Activated T-helper 9 cell treated with anti-CD3 and anti-CD28 coated beads, Interleukin-2, amount 50 U/mL, for 16 hours (primary cell): ENCODE measurements around the gene AWAT1.
A peak's percentile ranks its signal among the peaks of the same experiment; 100 is the strongest.
"Not testable (repeated sequence)": the region's sequence is repeated elsewhere in the genome, so short reads cannot be mapped to it uniquely, and the experiment has no call there.

Experiments
- DNase-seq: peaks from one replicate; pipeline ENCODE4 v3.0.0-alpha.2; 2020; ENCODE audit warnings: low read depth

The AWAT1 gene

DNA sequence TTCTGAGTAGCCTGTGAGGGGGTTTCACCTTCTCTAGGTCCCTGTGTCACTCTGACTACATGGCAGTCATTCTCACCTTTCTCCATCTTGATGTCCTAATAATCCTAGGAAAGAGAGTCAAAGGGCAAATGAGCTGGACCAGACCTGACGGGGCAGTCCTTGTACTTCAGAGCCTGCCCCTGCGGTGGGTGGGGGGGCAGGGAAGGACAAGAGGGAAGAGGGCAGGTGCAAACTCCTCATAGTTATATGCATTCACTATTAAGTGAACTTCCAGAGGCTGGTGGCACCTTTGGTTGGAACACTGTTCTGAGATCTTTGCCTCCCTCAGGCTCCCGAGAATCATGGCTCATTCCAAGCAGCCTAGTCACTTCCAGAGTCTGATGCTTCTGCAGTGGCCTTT lies at the start of gene AWAT1:
Gene AWAT1 (plus strand): TSS at position 301 of the 400 bp plus-strand sequence. CDS start 41 bp downstream, at position 342.
- DNase-seq, result no peak

GRCh38 chrX:70190225-70190624 lies 44.2 kb upstream of the AWAT1 start:
- no peak for DNase-seq

GRCh38 chrX:70196961-70197720 lies 37.3 kb upstream of the AWAT1 start:
- peak; percentile 31 for DNase-seq

GRCh38 chrX:70201732-70202131 lies 32.7 kb upstream of the AWAT1 start:
- no peak for DNase-seq

GRCh38 chrX:70208479-70208878 lies 26.0 kb upstream of the AWAT1 start:
- DNase-seq, result no peak

DNA sequence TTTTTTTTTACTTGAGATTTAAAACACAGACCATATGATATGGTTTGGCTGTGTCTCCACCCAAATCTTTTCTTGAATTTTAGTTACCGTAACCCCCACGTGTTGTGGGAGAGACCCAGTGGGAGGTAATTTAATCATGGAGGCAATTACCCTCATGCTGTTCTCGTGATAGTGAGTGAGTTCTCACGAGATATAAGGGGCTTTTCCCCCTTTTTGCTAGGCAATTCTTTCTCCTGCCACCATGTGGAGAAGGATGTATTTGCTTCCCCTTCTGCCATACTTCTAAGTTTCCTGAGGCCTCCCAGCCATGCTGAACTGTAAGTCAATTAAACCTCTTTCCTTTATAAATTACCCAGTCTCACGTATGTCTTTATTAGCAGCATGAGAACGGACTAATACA lies 24.9 kb upstream of the AWAT1 start:
- not testable (repeated sequence) for DNase-seq

GRCh38 chrX:70219938-70220764 lies 14.3 kb upstream of the AWAT1 start:
- no peak for DNase-seq

GRCh38 chrX:70226048-70226447 lies 8.4 kb upstream of the AWAT1 start:
- DNase-seq, result no peak

DNA sequence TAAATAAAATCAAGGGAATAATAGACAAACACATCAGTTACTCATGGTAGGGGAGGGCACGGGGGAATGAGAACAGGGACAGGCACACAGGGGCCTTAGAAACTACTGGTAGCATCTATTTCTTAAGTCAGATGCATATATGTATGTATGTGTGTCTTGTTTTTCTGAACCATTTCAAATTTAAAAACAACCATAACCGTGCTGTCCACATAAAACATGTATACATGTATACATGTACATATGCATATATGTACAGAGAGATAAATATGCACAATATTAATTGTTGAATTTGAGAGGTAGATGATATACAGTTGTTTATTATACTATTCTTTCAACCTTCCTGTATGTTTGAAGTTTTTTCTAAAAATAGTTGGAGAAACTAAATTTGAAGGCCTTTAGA lies 7.8 kb upstream of the AWAT1 start:
- no peak for DNase-seq

DNA sequence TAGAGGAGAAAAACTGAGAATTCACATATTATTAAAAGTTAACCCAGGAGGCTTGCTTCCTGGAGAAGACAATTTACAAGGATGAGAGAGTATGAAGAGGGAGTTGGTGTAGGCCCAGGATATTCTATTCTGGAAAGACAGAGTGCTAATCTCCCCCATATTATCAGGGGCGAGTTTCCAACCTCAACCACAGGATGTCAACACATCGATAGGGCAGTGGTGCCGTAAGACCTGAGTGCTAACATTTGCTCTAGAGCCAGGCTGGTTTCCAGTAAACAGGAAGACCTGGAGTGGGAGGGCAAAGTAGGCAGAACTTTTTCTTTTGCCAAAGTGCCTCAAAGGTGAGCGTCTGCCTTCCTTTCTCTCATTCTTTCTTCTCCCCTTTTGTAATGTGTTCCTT lies 2.8 kb upstream of the AWAT1 start:
- no peak for DNase-seq

- no peak for DNase-seq
Measured at GRCh38 chrX:70240751-70241150, 6.3 kb downstream of the AWAT1 start.

DNA sequence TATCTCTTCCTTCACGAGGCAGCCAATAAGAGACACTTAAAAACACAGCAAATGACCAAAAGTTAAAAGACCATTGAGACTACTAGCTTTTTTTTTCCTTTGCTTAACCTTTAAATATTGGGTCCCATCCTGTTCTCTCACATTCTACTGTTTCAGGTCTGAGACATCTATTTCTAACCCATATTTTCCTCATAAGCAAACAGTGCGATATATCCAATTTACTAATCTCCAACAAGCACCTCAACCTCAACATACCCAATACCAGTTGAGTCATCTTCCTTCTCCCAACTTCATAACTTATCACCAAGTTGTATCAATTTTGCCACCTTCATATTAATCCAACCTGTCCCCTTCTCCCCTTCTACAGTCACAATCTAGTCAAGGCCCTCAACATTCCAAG lies 7.0 kb downstream of the AWAT1 start:
- no peak for DNase-seq

DNA sequence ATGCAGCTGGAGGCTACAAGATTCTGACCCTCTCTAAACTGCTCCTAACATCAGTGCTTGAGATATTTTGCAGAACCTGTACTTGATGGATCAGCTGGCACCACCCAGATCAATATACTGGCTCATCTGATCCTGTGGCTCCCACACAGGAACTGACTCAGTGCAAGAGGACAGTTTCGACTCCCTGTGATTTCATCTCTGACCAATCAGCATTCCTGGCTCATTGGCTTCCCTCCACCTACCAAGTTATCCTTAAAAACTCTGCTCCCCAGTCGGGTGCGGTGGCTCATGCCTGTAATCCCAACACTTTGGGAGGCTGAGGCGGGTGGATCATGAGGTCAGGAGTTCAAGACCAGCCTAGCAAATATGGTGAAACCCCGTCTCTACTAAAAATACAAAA lies 9.1 kb downstream of the AWAT1 start:
- not testable (repeated sequence) for DNase-seq

- no peak for DNase-seq
Measured at GRCh38 chrX:70244881-70245280, 10.4 kb downstream of the AWAT1 start.

GRCh38 chrX:70247252-70247651 lies 12.8 kb downstream of the AWAT1 start:
- DNase-seq, result no peak

- no peak for DNase-seq
Measured at GRCh38 chrX:70252491-70252890, 18.0 kb downstream of the AWAT1 start.

- no peak for DNase-seq
Measured at GRCh38 chrX:70253377-70254062, 19.1 kb downstream of the AWAT1 start.

GRCh38 chrX:70254063-70254400 lies 19.6 kb downstream of the AWAT1 start:
- DNase-seq, result no peak

DNA sequence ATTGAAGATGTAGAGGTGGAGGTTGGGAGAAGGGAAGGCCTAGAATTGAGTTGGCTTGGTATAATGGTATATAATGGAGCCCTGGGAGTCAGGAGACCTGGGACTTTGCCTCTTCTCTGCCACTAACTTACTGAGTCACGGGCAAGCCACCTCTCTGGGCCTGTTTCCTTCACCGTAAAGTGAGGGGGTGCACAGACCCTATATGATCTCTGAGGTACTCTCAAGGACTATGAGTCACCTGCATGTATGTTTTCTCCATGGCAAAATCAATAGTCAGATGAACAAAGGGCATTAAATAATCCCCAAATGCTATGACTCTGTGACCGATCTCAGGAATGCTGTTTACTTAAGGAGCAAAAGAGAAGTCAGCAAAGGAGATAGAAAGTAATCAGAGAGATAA lies 20.5 kb downstream of the AWAT1 start:
- no peak for DNase-seq

DNA sequence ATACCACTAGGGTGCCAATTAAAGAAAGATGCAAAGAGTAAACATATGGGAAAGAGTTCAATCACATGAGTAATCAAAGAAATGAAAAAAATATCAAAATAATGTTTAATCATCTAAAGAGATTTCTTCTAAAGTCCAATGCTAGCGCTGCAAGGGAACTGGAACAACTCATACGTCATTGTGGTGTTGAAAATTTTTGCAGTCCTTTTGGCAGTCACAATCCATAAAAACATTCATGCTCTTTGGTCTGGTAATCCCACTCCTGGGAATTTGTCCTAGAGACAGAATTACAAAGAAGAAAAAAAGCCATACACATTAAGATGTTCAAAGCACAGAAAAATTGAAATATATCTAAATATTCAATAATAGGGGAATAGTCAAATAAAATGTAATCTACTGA lies 21.0 kb downstream of the AWAT1 start:
- no peak for DNase-seq

GRCh38 chrX:70257423-70258288 lies 23.2 kb downstream of the AWAT1 start:
- no peak for DNase-seq

GRCh38 chrX:70260104-70260503 lies 25.6 kb downstream of the AWAT1 start, which contains the start of gene P2RY4:
Gene P2RY4, minus strand, starts transcription at chrX:70260204. Its CDS starts 580 bp downstream, at chrX:70259624.
- DNase-seq, result no peak
